HL-60 (cell line): ENCODE measurements around the gene CHI3L1.

Source experiments
- CTCF ChIP-seq: IDR thresholded peaks from one replicate; pipeline ENCODE4 v1.5.1; 2011; ENCODE audit warnings: low read length, control low read depth, inconsistent platforms; ENCODE audit not compliant: insufficient read depth
- REST ChIP-seq: IDR thresholded peaks from 2 replicates; pipeline ENCODE4 v1.6.1; 2012; ENCODE audit warnings: low read depth; ENCODE audit not compliant: insufficient replicate concordance
- SPI1 ChIP-seq: IDR thresholded peaks from 2 replicates; pipeline ENCODE4 v1.6.1; 2012; ENCODE audit warnings: low read depth, mild to moderate bottlenecking, borderline replicate concordance

- no peak for TF ChIP-seq SPI1
- TF ChIP-seq CTCF: no peak
- TF ChIP-seq REST: no peak
These were observed 23.8 kb upstream of the CHI3L1 start for GRCh38 chr1:203210350-203210749.
